Activated B cell treated with CpG ODN at 0.5 μM for 24 hours (primary cell): ENCODE data around the gene SLC6A9. TPM values are rescaled to one million over a fixed set of nuclear protein-coding genes. Genes with fewer than 3 reads are reported as not detected.

ENCODE experiments used
- ATAC-seq: fragments of 200-7000 bp; cut with Tn5 transposase; one replicate; pipeline ENCODE4 v1.10.0; 2021; ENCODE audit warnings: low read depth, mild to moderate bottlenecking, moderate library complexity
- CTCF ChIA-PET: fragments of 350-600 bp; sonication (Branson Sonifier 250); formaldehyde crosslinking; loops from one replicate; lab custom pipeline; 2021; ENCODE audit warnings: antibody characterized with exemption; lab: Charles Lee
- POLR2A ChIA-PET: fragments of 350-600 bp; sonication (Branson Sonifier 250); formaldehyde crosslinking; loops from one replicate; lab custom pipeline; 2021; ENCODE audit warnings: antibody characterized with exemption; lab: Charles Lee
- DNase-seq: peaks from one replicate; pipeline ENCODE4 v3.0.0; 2022
- H3K27ac Mint-ChIP-seq: one replicate; pipeline ENCODE4 v1.8.0; 2020; ENCODE audit warnings: mixed read lengths
- H3K27me3 Mint-ChIP-seq: one replicate; pipeline ENCODE4 v1.8.0; 2021; ENCODE audit warnings: mixed read lengths
- H3K36me3 Mint-ChIP-seq: one replicate; pipeline ENCODE4 v1.8.0; 2021; ENCODE audit warnings: low read depth, mixed read lengths
- H3K4me1 Mint-ChIP-seq: one replicate; pipeline ENCODE4 v1.8.0; 2021; ENCODE audit warnings: mixed read lengths
- H3K4me3 Mint-ChIP-seq: one replicate; pipeline ENCODE4 v1.8.0; 2020; ENCODE audit warnings: mild to moderate bottlenecking, mixed read lengths
- H3K9me3 Mint-ChIP-seq: one replicate; pipeline ENCODE4 v1.8.0; 2020; ENCODE audit warnings: mixed read lengths
- CTCF ChIP-seq: fragments of 200-600 bp; IDR thresholded peaks from one replicate; pipeline ENCODE4 v1.8.0; 2022; ENCODE audit warnings: antibody characterized with exemption, mild to moderate bottlenecking
- intact Hi-C: fragments of 100-400 bp; cut with micrococcal nuclease; formaldehyde crosslinking; loops from one replicate; pipeline ENCODE4 v1.15.1; 2024
- total RNA-seq: library from RNA; stranded (reverse); gene quantifications from 2 replicates; pipeline ENCODE4 v1.2.3, GENCODE V29; 2022

The SLC6A9 gene
- total RNA-seq, 1 donor from 2014 or later, result 10.4 TPM

GRCh38 chr1:43974443-43975248 is 56.6 kb downstream of the SLC6A9 start, which contains the start of gene ATP6V0B:
TSS of gene ATP6V0B (plus strand) at chr1:43974960. CDS start at chr1:43975041, 81 bp downstream.
- CTCF ChIA-PET, result interaction anchor here (0.7 kb wide), 1 partner anchor 62 kb away, joined by 3 read pairs; no protein-coding TSS in a partner anchor
- POLR2A ChIA-PET, result interaction anchor here (0.5 to 3.3 kb wide), 14 partner anchors 8 to 325 kb away, joined by 3 to 23 read pairs (median 4); partner anchors contain the start of genes CCDC24, DMAP1, IPO13 and KDM4A
- intact Hi-C loops, result loop anchor here (1.0 to 10.0 kb wide), 7 partner anchors 17 to 1640 kb away; partner anchors contain the start of genes CCDC24, CDC20, DMAP1 and FOXJ3

GRCh38 chr1:43973981-43974442 is 57.2 kb downstream of the SLC6A9 start:
- CTCF ChIA-PET, result no interaction called here
- POLR2A ChIA-PET, result interaction anchor here (1.5 to 3.3 kb wide), 6 partner anchors 15 to 324 kb away, joined by 4 to 23 read pairs (median 8); partner anchors contain the start of genes CCDC24, IPO13, KDM4A and SLC6A9
- ATAC-seq (no peak), DNase-seq (no peak)
- intact Hi-C loops, result loop anchor here (1.0 to 10.0 kb wide), 7 partner anchors 17 to 1639 kb away; partner anchors contain the start of genes CCDC24, CDC20, DMAP1 and FOXJ3
- Mint-ChIP-seq H3K4me1 (peaks cover 70% of the 10 kb centered on the region), H3K9me3 (no peaks in the 10 kb centered on the region), H3K36me3 (peaks cover 53% of the 10 kb centered on the region), H3K27ac (peak overlapping the region; percentile 91), H3K4me3 (peak overlapping the region; percentile 92), H3K27me3 (no peaks in the 10 kb centered on the region)
- no peak for TF ChIP-seq CTCF

More at GRCh38 chr1:43974443-43975248, 56.6 kb downstream of the SLC6A9 start, which contains the start of gene ATP6V0B:
- no peaks in the 10 kb centered on the region for H3K27me3 Mint-ChIP-seq
- TF ChIP-seq CTCF, result no peak
- peaks cover 53% of the 10 kb centered on the region for H3K36me3 Mint-ChIP-seq
- H3K9me3 Mint-ChIP-seq, result no peaks in the 10 kb centered on the region
- ATAC-seq (peak; percentile 70), DNase-seq (peak; percentile 91)
- H3K4me3 Mint-ChIP-seq, result peak within 1 kb of the TSS; percentile 92
- H3K4me1 Mint-ChIP-seq, result peaks cover 65% of the 10 kb centered on the region
- H3K27ac Mint-ChIP-seq, result peak within 1 kb of the TSS; percentile 91

DNA sequence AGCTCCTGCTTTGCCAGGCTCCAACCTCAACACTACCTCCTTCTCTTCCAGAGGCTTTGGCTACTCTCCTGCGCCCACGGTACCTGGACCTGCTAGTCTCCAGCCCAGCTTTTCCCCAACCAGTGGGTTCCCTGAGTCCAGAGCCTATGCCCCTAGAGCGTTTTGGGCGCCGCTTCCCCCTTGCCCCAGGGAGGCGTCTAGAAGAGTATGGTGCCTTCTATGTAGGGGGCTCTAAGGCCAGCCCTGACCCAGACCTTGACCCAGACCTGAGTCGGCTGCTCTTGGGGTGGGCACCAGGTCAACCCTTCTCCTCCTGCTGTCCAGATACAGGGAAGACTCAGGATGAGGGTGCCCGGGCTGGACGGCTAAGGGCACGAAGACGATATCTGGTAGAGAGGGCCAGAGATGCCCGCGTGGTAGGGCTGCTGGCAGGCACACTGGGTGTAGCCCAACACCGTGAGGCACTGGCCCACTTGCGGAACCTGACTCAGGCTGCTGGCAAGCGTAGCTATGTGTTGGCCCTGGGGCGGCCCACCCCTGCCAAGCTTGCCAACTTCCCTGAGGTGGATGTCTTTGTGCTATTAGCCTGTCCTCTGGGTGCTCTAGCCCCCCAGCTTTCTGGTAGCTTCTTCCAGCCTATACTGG is 59.8 kb downstream of the SLC6A9 start:
- no peaks in the 10 kb centered on the region for H3K27me3 Mint-ChIP-seq
- H3K4me1 Mint-ChIP-seq, result peaks cover 47% of the 10 kb centered on the region
- no peak for DNase-seq
- no peak overlapping the region for H3K27ac Mint-ChIP-seq
- intact Hi-C loops, result loop anchor here (10.0 kb wide), 4 partner anchors 243 to 1637 kb away; partner anchors contain the start of genes CDC20, DMAP1, FOXJ3 and PPCS
- POLR2A ChIA-PET, result interaction anchor here (0.6 to 1.6 kb wide), 2 partner anchors 25 kb away, joined by 3 to 6 read pairs; partner anchors contain the start of gene IPO13
- CTCF ChIA-PET, result interaction anchor here (1.8 kb wide), 1 partner anchor 37 kb away, joined by 4 read pairs; no protein-coding TSS in a partner anchor
- H3K36me3 Mint-ChIP-seq, result peaks cover 37% of the 10 kb centered on the region
- TF ChIP-seq CTCF, result no peak
- ATAC-seq, result no peak
- no peaks in the 10 kb centered on the region for H3K9me3 Mint-ChIP-seq
- no peak overlapping the region for H3K4me3 Mint-ChIP-seq

- Mint-ChIP-seq H3K4me3 (peak overlapping the region; percentile 98), H3K9me3 (no peaks in the 10 kb centered on the region), H3K27ac (no peak overlapping the region), H3K36me3 (peaks cover 34% of the 10 kb centered on the region), H3K4me1 (peaks cover 41% of the 10 kb centered on the region), H3K27me3 (no peaks in the 10 kb centered on the region)
- ChIA-PET CTCF (interaction anchor here (1.8 kb wide), 1 partner anchor 36 kb away, joined by 4 read pairs; no protein-coding TSS in a partner anchor), POLR2A (interaction anchor here (0.5 to 1.6 kb wide), 4 partner anchors 24 to 414 kb away, joined by 3 to 6 read pairs (median 3); partner anchors contain the start of gene IPO13)
- TF ChIP-seq CTCF, result no peak
- ATAC-seq, result no peak
- intact Hi-C loops, result loop anchor here (10.0 kb wide), 4 partner anchors 244 to 1636 kb away; partner anchors contain the start of genes CDC20, DMAP1, FOXJ3 and PPCS
- no peak for DNase-seq
Observed at GRCh38 chr1:43970911-43971310, 60.4 kb downstream of the SLC6A9 start.
